A673 (cell line): ENCODE results near the gene EMC1.

Source experiments
- EZH2 ChIP-seq: fragments of 200-600 bp; sonication (generic); IDR thresholded peaks from 2 replicates; pipeline ENCODE4 v1.6.1; 2017; ENCODE audit warnings: borderline replicate concordance, low read depth, mild to moderate bottlenecking, mixed read lengths, antibody characterized with exemption, low read length; ENCODE audit not compliant: poor library complexity, severe bottlenecking
- TF ChIP-seq, protein P1 (sequence below): fragments of 300-800, 200-600 bp; sonication (generic); conservative IDR thresholded peaks from 2 replicates; pipeline ENCODE4 v1.5.1; 2017; ENCODE audit warnings: low read depth, mild to moderate bottlenecking, antibody characterized with exemption, low read length, moderate library complexity, mixed read lengths

DNA sequence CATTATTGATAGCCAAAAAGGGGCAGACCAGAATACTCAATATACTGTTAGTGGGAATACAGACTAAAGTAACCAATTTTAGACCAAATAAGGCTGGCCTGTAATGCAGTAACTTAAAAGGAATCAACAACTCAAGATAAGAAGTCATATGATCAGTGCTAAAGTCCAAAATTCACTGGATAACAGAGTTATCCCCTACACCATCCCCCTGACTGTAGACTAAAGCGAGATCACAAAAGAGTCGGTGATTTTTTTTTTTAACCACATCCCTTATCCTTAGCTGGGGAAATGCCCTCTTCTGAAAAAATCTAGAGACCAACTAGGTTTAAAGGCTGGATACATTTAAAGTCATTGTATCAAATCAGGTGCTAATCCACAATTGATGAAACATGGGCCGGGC, 48.9 kb downstream of the EMC1 start:
- TF ChIP-seq, protein P1, sequence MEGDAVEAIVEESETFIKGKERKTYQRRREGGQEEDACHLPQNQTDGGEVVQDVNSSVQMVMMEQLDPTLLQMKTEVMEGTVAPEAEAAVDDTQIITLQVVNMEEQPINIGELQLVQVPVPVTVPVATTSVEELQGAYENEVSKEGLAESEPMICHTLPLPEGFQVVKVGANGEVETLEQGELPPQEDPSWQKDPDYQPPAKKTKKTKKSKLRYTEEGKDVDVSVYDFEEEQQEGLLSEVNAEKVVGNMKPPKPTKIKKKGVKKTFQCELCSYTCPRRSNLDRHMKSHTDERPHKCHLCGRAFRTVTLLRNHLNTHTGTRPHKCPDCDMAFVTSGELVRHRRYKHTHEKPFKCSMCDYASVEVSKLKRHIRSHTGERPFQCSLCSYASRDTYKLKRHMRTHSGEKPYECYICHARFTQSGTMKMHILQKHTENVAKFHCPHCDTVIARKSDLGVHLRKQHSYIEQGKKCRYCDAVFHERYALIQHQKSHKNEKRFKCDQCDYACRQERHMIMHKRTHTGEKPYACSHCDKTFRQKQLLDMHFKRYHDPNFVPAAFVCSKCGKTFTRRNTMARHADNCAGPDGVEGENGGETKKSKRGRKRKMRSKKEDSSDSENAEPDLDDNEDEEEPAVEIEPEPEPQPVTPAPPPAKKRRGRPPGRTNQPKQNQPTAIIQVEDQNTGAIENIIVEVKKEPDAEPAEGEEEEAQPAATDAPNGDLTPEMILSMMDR = no peak
- no peak for TF ChIP-seq EZH2
